ENCODE measurements around the gene FHOD3.

FHOD3 gene

GRCh38 chr18:36828630-36829361 lies 531.3 kb downstream of the FHOD3 start, which contains the start of the genes KIAA1328 and TPGS2:
Gene KIAA1328, plus strand, starts transcription at chr18:36829127. Its CDS starts 12 bp downstream, at chr18:36829139.
Gene TPGS2, minus strand, starts transcription at chr18:36829002. Its CDS starts 235 bp downstream, at chr18:36828767.
- no peaks in the 10 kb centered on the region for H3K27me3 ChIP-seq (ENCODE audit: insufficient read depth, poor library complexity, severe bottlenecking)
- TF ChIP-seq POLR2AphosphoS5 (IDR thresholded peaks at IDR 0.05; ENCODE audit: low read depth) (peak; percentile 86), CTCF (IDR thresholded peaks at IDR 0.05; ENCODE audit: insufficient read depth, low read length) (peak; percentile 30), SPI1 (IDR thresholded peaks at IDR 0.05; ENCODE audit: borderline replicate concordance, low read depth) (no peak)
- peak within 1 kb of the TSS; percentile 84 for H3K4me3 ChIP-seq (replicated peaks; ENCODE audit: insufficient read depth, low read length)
- peak; percentile 83 to 92 for DNase-seq (ENCODE audit: low read depth in 1 of 2, low spot score in 1 of 2)
- H3K27ac ChIP-seq (replicated peaks) = peak within 1 kb of the TSS; percentile 85
